ENCODE measurements around the gene NKAIN2.
A peak's percentile ranks its signal among the peaks of the same experiment; 100 is the strongest.

The NKAIN2 gene

GRCh38 chr6:124496334-124496733 is 692.7 kb downstream of the NKAIN2 start:
- TF ChIP-seq Cebpa-rat (IDR thresholded peaks at IDR 0.05): no peak

GRCh38 chr6:124512431-124512830 is 708.8 kb downstream of the NKAIN2 start:
- TF ChIP-seq Cebpa-rat (IDR thresholded peaks at IDR 0.05): no peak
- no peak overlapping the region for H3K27ac ChIP-seq
- H3K9me3 ChIP-seq (replicated peaks in 1 of 11): no peaks in the 10 kb centered on the region
- H3K4me3 ChIP-seq: no peak overlapping the region
- no peaks in the 10 kb centered on the region for H3K4me1 ChIP-seq
- no peak overlapping the region for H3K9ac ChIP-seq
- no peaks in the 10 kb centered on the region for H3K36me3 ChIP-seq
- H3K27me3 ChIP-seq: no peaks in the 10 kb centered on the region
- no peaks in the 10 kb centered on the region for H4K20me1 ChIP-seq
- no peak overlapping the region for H3K4me2 ChIP-seq

More at GRCh38 chr6:124496334-124496733, 692.7 kb downstream of the NKAIN2 start:
- no peaks in the 10 kb centered on the region for H3K27me3 ChIP-seq
- H3K4me3 ChIP-seq: no peak overlapping the region
- no peaks in the 10 kb centered on the region for H3K9me3 ChIP-seq (replicated peaks in 1 of 11)
- H3K36me3 ChIP-seq: no peaks in the 10 kb centered on the region
- no peak overlapping the region for H3K4me2 ChIP-seq
- no peaks in the 10 kb centered on the region for H4K20me1 ChIP-seq
- no peaks in the 10 kb centered on the region for H3K4me1 ChIP-seq
- no peak overlapping the region for H3K9ac ChIP-seq
- H3K27ac ChIP-seq: no peak overlapping the region

GRCh38 chr6:124517339-124517738 is 713.7 kb downstream of the NKAIN2 start:
- Histone ChIP-seq H3K27me3 (no peaks in the 10 kb centered on the region), H3K4me1 (no peaks in the 10 kb centered on the region), H3K4me3 (no peak overlapping the region), H3K4me2 (no peak overlapping the region), H3K9me3 (replicated peaks in 1 of 11) (no peaks in the 10 kb centered on the region), H3K9ac (no peak overlapping the region), H3K36me3 (no peaks in the 10 kb centered on the region), H4K20me1 (no peaks in the 10 kb centered on the region), H3K27ac (no peak overlapping the region)
- no peak for TF ChIP-seq Cebpa-rat (IDR thresholded peaks at IDR 0.05)

- no peak for TF ChIP-seq Cebpa-rat (IDR thresholded peaks at IDR 0.05)
Observed at GRCh38 chr6:124520514-124520913, 716.8 kb downstream of the NKAIN2 start.

GRCh38 chr6:124522335-124522734 is 718.7 kb downstream of the NKAIN2 start:
- Histone ChIP-seq H3K4me1 (no peaks in the 10 kb centered on the region), H3K36me3 (no peaks in the 10 kb centered on the region), H3K27me3 (no peaks in the 10 kb centered on the region), H3K4me2 (no peak overlapping the region), H3K4me3 (no peak overlapping the region), H3K9me3 (replicated peaks in 1 of 11) (no peaks in the 10 kb centered on the region), H3K9ac (no peak overlapping the region), H4K20me1 (no peaks in the 10 kb centered on the region), H3K27ac (no peak overlapping the region)
- TF ChIP-seq Cebpa-rat (IDR thresholded peaks at IDR 0.05): no peak

More at GRCh38 chr6:124520514-124520913, 716.8 kb downstream of the NKAIN2 start:
- Histone ChIP-seq H3K27me3 (no peaks in the 10 kb centered on the region), H3K36me3 (no peaks in the 10 kb centered on the region), H3K9ac (no peak overlapping the region), H3K4me1 (no peaks in the 10 kb centered on the region), H3K4me2 (no peak overlapping the region), H3K4me3 (no peak overlapping the region), H3K9me3 (replicated peaks in 1 of 11) (no peaks in the 10 kb centered on the region), H3K27ac (no peak overlapping the region), H4K20me1 (no peaks in the 10 kb centered on the region)

GRCh38 chr6:124524491-124525200 is 721.0 kb downstream of the NKAIN2 start:
- Histone ChIP-seq H3K27me3 (no peaks in the 10 kb centered on the region), H3K27ac (no peak overlapping the region), H3K36me3 (no peaks in the 10 kb centered on the region), H3K4me3 (no peak overlapping the region), H3K9ac (no peak overlapping the region), H3K4me1 (no peaks in the 10 kb centered on the region), H3K4me2 (no peak overlapping the region), H4K20me1 (no peaks in the 10 kb centered on the region), H3K9me3 (replicated peaks in 1 of 11) (no peaks in the 10 kb centered on the region)
- no peak for TF ChIP-seq Cebpa-rat (IDR thresholded peaks at IDR 0.05)

GRCh38 chr6:124530926-124531325 is 727.3 kb downstream of the NKAIN2 start:
- Histone ChIP-seq H4K20me1 (no peaks in the 10 kb centered on the region), H3K36me3 (no peaks in the 10 kb centered on the region), H3K4me2 (no peak overlapping the region), H3K4me3 (no peak overlapping the region), H3K9me3 (replicated peaks in 1 of 11) (no peaks in the 10 kb centered on the region), H3K4me1 (no peaks in the 10 kb centered on the region), H3K27me3 (no peaks in the 10 kb centered on the region), H3K27ac (peak overlapping the region in 1 of 11 experiments; percentile 5; a peak in 1 of 22 replicates), H3K9ac (no peak overlapping the region)
- no peak for TF ChIP-seq Cebpa-rat (IDR thresholded peaks at IDR 0.05)

- Histone ChIP-seq H4K20me1 (no peaks in the 10 kb centered on the region), H3K4me1 (peaks cover 0 to 5% (median 0%) of the 10 kb centered on the region in 10 experiments; a peak in 1 of 20 replicates), H3K27me3 (no peaks in the 10 kb centered on the region), H3K9me3 (replicated peaks in 1 of 11) (no peaks in the 10 kb centered on the region), H3K4me2 (no peak overlapping the region), H3K36me3 (no peaks in the 10 kb centered on the region), H3K4me3 (no peak overlapping the region), H3K9ac (no peak overlapping the region), H3K27ac (no peak overlapping the region)
- no peak for TF ChIP-seq Cebpa-rat (IDR thresholded peaks at IDR 0.05)
Observed at GRCh38 chr6:124535299-124535698, 731.6 kb downstream of the NKAIN2 start.

GRCh38 chr6:124535746-124536145 is 732.1 kb downstream of the NKAIN2 start:
- Histone ChIP-seq H4K20me1 (no peaks in the 10 kb centered on the region), H3K9ac (no peak overlapping the region), H3K4me3 (no peak overlapping the region), H3K4me2 (no peak overlapping the region), H3K36me3 (no peaks in the 10 kb centered on the region), H3K4me1 (peaks cover 0 to 5% (median 0%) of the 10 kb centered on the region in 10 experiments; a peak in 1 of 20 replicates), H3K9me3 (replicated peaks in 1 of 11) (no peaks in the 10 kb centered on the region), H3K27me3 (no peaks in the 10 kb centered on the region), H3K27ac (no peak overlapping the region)
- no peak for TF ChIP-seq Cebpa-rat (IDR thresholded peaks at IDR 0.05)

- no peak for TF ChIP-seq Cebpa-rat (IDR thresholded peaks at IDR 0.05)
- H3K4me3 ChIP-seq: no peak overlapping the region
Observed at GRCh38 chr6:124536157-124536841, 732.6 kb downstream of the NKAIN2 start.

More at GRCh38 chr6:124536157-124536841, 732.6 kb downstream of the NKAIN2 start:
- H4K20me1 ChIP-seq: no peaks in the 10 kb centered on the region
- H3K4me1 ChIP-seq: peaks cover 0 to 5% (median 0%) of the 10 kb centered on the region in 10 experiments; a peak in 1 of 20 replicates
- H3K9ac ChIP-seq: no peak overlapping the region
- H3K9me3 ChIP-seq (replicated peaks in 1 of 11): no peaks in the 10 kb centered on the region
- H3K4me2 ChIP-seq: no peak overlapping the region
- H3K27me3 ChIP-seq: no peaks in the 10 kb centered on the region
- no peak overlapping the region for H3K27ac ChIP-seq
- no peaks in the 10 kb centered on the region for H3K36me3 ChIP-seq
